ENCODE measurements around the gene DYRK1A.

- no peak for TF ChIP-seq CTCF (tag by site-specific recombination; IDR thresholded peaks at IDR 0.05)
- no peak for TF ChIP-seq YY1 (tag by site-specific recombination; IDR thresholded peaks at IDR 0.05)
- no peak for TF ChIP-seq ZNF558 (tag by site-specific recombination; IDR thresholded peaks at IDR 0.05)
These were observed 50.3 kb downstream of the DYRK1A start for GRCh38 chr21:37416914-37417313.

Measured in HEK293 (cell line).